ENCODE measurements around the gene IVL.

Gene IVL

DNA sequence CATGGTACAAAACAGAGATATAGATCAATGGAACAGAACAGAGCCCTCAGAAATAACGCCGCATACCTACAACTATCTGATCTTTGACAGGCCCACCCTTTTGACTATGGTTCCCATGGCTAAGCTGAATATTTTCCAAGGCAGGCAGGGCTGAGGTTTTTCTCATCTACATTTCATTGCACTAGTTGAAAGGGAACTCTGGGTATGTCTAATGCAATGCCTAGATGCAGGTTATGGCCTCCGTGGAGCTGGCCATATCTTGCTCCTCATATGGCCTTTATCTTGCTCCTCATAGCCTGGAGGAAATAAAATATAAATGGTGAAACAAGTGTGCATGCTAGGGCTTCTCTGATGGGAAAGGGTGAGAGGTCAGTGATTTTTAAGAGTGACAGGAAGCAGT lies 49.2 kb downstream of the IVL start:
- no peak for DNase-seq

DNA sequence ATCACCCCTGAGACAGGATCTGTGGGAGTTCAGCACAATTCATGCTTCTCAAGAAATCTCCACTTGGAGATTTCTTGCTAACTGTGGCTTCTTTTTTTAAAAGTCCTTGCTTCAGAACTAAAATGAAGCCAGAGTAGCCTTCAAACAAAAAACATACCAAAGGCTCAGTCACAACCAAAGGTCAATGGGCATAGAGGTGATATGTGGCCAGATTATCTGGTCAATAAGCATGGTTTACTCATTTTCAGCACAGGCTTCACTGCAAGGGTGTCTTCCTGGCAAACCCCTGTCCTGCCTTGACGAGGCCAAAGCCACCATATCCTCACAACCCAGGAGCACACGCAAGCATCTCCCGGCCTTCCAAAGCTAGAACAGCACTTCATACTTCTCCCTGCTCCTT lies 50.9 kb downstream of the IVL start:
- DNase-seq, result no peak

GRCh38 chr1:152959801-152960451 lies 51.6 kb downstream of the IVL start:
- DNase-seq, result no peak

DNA sequence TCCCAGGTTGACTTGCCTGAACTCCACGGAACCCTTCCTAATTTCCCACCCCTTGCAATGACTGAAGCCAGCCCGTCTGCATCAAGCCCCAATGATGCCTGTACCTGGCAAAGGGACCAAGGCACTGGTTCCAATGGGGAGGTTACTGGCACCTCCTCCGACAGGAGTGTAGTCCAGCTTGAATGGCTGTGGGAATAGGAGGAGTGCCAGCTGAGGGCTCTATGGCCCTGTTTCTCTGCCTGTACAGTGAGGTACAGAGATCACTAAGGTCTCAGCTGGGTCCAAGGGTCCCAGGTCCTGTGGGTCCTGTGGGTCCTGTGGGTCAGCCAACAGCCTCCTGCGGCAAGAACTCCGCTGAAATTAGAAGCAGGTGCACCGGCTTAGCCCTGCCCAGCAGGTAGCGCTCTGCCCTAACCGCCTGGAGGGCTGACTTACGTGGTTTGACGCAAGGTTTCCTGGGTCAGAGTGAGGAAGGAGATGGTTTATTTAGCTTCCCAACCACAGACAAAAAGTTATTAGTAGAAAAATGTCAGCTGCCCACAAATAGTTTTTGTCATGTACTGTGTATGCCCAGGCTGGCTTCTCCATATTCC lies 52.2 kb downstream of the IVL start:
- no peak for DNase-seq
